GM18861 (cell line): ENCODE data around the gene HBD.

Experiments used
- ATAC-seq: cut with Tn5 transposase; IDR thresholded peaks from one replicate; pipeline ENCODE4 v1.9.1; 2021; ENCODE audit not compliant: unreplicated experiment

The HBD gene

DNA sequence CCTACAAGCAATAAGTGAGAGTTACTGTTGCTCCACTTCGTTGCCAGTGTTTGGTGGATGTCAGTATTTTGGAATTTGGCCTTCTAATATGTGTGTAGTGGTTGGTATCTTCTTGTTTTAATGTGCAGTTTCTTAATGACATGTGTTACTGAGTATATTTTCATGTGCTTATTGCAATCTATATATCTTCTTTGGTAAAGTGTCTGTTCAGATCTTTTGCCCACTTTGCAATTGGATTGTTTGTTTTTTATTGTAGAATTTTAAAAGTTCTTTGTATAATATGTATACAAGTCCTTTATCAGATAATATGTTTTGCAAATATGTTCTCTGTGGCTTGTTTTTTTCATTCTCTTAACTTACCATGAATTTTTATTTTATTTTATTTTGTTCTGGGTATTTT, 41.5 kb downstream of the HBD start:
- ATAC-seq: no peak

DNA sequence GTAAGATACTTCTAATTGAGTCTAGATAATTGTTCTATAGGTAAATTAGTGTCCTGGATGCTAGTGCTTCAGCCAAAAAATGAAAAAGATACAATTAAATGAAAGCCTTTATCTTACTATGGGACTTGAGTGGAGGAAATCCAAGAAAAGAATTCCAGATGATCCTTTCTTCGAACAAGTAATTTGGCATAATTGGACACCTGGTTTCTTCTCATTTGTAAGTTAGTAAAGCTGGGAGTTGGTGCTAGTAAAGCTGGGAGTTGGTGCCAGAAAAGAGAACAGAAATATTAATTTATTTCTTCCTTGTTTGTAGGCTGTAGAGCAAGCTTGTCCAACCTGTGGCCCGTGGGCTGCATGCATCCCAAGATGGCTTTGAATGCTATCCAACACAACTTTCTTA, 46.1 kb downstream of the HBD start:
- ATAC-seq: no peak
